ENCODE measurements around the gene ALK.
"Not testable (repeated sequence)": the region's sequence is repeated elsewhere in the genome, so short reads cannot be mapped to it uniquely, and the experiment has no call there.

The ALK gene

DNA sequence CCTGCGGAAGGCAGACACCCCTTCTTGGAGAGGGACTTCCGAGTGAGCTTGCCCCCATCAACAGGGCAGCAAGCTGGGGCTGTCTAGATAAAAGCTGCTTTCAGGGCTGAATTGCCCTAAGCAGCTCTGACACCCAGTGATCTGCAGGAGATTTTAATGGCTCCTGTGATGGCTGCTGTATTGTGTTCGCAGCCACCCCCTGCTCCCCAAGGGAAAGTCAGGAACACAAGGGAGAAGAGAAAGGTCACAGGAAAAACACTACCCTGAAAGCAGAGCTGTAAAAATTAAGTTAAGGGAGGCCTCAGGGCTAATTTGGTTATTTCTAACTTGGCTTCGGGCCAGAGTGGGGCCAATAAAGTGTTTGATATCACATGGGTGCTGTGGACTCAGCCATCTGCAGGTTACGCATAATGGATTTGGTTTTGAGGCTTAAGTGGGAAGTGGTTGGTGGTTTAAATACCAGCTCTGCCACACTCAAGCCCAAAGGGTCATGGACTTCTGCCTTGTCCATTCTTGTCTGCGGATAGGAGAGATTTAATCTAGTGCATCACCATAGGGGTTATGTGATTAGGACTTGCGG lies 658.6 kb downstream of the ALK start:
- DNase-seq = peak; percentile 53

DNA sequence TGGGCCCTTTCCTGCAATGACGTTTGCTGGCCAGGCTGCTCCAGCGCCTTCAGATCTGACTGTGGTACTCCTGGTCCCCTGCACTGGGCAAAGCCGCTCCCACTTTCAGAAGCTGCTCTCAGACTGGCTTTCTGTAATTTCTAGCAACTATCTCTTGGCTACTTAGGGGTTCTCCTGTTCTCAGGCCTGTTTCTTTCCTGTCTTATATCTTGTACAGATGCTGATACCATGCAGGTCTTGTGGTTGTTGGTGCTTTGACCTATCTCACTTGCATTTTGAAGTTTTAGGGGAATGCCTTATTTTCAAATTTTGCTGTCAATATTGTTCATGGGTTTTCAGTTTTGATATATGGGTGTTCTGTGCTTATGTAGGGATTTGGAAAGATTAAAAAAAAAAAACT lies 660.4 kb downstream of the ALK start:
- DNase-seq = no peak

DNA sequence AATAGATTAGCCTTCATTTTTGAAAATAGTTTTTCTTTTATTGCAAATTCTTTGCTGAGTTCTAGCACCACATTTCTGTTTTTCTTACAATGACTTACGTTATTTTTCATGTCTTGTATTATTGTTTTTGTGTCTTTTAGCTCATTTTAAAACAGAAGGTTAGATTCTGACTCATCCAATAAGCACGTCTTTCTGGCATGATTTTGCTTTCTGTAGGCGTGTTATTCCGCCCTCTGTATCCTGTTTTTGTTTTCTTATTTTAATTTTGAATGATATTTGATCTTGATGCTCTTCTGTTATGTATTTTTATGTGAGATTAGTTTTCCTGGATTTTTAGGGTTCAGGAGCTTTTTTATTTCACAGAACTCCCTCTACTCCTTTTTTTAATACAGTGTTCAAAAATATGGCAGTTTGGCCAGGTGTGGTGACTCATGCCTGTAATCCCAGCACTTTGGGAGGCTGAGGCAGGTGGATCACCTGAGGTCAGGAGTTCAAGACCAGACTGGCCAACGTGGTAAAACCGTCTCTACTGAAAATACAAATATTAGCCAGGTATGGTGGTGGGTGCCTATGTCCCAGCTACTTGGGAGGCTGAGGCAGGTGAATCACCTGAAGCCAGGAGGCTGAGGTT lies 661.1 kb downstream of the ALK start:
- no peak for DNase-seq

DNA sequence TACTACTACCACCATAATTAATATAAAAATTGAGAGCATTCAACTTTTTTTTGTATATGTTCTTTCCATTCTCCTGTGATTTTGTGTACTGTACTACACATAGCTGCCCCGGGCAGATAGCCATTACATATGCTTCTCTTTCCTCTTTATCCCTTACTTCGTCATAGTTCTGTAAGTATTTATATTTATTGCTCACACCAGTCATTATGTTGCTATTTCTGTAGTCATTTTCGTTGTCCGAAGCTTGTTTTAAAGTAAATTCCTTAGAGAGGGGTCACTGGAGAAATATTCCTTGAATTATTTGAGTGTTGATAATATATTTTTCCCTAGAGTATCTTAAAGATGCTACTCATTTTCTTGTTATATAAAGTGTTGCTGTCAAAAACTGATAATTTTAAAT lies 662.2 kb downstream of the ALK start:
- DNase-seq = no peak

DNA sequence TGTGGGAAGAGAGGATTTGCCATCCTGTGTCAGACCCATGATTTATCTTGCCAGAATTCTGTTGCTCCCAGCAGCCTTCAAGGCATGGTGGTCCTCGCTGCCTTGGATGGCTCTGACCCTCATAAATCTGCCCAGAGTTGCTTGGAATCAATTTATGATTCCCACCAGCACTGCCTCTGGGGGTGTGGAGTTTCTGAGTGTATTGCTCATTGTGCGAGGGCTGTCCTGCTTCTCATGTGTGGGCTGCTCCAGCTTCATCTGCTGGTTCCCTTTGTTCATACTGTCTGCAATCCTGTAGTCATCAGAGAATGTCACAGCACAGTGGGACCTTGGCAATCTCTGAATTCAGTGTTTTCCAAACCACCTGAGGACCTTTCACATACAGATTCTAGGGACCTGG lies 666.4 kb downstream of the ALK start:
- no peak for DNase-seq

DNA sequence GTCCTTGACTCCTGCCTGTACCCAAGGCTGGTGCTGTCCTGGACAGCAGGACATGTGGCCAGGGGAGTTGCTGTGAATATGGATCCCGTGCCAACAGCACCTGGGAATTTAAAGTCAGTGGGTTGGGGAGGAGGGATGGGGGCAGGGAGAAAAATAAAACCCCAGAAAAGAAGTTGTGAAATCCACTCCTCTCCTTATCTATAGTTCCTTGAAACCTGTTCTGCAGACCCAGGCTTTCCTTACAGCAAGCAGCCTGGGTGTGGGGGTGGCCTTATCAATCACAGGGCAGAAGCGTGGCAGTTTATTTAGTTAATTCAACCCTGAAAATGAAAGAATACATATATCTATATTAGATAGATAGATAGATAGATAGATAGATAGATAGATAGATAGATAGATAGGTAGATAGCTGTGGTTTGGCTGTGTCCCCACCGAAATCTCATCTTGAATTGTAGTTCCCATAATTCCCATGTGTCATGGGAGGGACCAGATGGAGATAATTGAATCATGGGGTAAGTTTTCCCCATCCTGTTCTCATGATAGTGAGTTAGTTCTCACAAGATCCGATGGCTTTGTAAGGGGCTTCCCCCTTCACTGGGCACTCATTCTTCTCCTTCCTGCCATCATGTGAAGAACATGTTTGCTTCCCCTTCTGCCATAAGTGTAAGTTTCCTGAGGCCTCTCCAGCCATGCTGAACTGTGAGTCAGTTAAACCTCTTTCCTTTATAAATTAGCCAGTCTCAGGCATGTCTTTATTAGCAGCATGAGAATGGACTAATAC lies 667.7 kb downstream of the ALK start:
- DNase-seq = not testable (repeated sequence)

DNA sequence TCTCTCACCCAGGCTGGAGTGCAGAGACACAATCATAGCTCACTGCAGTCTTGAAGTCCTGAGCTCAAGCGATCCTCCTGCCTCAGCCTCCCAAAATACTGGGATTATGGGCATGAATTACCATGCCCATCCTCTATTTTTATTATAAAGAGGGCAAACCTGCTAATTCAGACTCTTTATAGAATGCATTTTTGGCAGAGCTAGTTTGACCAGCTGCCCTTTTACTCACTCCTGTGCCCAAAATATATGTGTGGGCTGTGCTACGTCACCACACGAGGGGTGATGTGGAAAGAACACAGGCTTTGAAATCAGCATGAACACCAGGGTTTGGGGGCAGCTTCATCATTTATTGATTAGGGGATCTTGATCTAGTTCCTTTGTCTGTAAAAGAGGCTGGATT lies 668.4 kb downstream of the ALK start:
- DNase-seq = no peak

DNA sequence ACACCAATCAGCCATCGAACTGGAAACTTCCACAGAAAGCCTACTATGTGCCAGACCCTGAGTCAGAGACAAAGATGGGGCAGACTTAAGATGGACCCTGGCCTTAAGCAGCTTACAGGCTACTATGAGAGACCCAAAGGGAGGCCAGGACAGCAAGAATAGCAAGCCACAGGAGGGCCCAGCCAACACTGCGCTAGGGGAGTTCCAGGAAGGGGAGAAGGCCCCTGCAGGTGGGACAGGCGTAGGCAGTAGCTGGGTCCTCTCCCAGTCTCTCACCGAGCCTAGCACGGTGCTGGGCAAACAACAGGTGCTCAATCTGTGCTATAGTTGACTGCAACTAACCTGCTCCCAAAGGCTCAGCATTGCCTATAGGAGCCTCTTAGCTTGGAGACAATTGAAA lies 670.0 kb downstream of the ALK start:
- DNase-seq = no peak

DNA sequence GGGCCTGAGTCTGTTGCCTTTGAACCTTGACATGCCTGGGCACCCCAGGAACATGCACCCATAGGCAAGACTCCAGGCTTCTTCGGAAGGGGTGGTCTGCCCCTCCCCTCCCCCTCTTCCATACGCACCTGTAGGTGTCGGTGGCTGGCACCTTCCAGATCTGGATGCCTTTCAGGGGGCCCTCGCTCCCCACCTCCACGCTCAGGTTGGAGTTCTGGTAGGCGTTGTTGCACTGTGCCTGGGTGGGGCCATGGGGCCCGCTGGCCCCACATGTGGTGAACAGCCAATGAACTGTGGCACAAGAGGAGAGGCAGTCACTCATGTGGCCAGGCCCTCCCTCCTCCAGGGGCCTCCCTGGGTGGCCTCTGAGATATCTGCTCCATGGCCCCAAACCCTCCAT lies 670.4 kb downstream of the ALK start:
- no peak for DNase-seq

DNA sequence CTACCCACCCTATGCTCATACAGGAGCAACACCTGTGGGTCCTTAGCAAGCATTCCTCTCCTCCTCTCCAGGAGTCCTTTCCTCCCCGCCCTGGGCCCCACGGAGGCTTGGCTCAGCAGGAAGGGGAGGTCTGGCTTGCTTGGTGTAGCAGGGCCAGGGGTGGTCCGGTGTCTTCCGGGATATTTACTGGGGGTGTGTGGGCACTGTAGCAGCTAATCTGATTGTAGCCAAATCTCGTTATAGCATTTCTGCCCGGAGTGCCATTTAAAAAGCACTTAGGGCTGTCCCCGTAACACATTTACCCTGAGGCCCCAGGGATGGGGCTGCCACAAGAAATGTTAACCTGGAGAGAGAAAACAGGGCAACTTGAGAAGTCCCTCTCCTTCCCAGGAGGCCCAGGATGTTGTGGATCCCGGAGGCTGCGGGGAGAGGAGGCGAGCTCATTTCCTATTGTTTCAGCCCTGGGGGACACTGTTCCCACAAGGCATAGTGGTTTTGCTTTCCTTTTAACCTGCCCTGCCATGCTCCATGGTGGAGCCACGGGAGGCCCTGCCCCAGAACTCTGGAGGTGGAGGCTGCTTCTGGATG lies 671.6 kb downstream of the ALK start:
- no peak for DNase-seq

DNA sequence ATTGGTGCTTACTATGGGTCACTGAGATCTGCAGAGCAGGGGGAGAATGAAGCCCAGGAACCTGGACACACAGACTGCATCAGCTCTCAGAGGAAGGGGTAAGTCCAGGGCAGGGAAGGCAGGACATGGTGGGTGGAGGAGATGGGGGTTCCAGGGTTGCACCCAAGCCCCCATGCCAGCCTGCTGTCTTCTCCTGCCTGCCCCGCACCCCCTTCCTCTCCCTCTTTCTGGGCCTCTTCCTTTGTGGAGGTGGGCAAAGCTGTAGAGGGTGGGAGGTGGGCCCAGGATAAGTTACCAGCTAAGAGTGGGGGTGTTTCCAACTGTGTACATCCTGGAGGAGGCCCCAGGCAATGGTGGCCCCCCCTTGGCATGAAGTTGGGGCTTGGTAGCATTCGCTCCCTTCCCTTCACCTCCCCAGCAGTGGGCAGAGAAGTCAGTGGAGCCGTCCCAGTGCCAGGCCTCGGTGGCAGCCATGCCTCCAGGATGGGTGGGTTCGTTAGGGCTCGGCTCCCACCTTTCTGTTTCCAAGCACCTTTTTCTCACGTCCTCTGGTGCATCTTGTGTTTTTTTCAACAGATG lies 674.0 kb downstream of the ALK start:
- DNase-seq = no peak

DNA sequence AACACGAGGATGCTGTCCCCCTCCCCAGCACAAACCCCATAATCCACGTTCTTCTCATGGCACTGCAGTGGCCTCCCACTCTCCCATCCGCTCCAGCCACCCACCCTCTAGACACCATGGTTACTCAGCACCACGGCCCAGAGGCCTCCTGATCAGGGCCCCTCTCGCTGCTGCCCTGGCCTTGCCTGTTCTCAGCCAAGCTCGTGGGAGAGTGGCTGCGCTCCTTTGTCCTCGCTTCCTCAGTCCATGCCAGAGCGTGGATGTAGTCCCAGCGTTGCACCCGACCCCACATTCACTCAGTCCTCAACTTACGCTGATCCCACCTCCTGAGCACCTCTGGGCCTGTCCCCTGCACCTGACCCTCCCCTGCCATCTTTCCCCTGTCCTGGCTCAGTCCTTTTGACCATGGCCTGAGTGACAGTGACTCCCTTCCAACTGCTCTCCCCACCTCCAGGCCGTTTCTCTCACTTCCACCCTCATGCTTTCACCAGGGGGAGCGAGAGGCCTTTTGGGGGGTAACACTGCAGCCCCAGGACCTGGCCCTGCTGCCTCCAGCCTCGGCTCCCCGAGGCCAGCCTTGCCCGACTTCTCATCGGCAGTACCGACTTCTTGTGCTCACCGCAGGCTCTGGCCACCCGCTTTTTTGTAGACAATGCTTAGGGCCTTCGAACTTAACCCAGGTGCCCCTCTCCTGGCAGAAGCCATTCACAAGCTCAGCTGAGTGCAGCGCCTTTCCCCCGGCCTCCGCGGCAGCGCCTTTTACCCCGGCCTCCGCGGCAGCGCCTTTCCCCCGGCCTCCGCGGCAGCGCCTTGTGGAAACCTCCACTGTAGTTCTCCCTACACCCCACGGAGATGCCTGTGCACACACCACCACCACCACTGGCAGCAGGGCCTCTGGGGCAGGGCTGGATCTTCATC lies 674.7 kb downstream of the ALK start:
- no peak for DNase-seq

DNA sequence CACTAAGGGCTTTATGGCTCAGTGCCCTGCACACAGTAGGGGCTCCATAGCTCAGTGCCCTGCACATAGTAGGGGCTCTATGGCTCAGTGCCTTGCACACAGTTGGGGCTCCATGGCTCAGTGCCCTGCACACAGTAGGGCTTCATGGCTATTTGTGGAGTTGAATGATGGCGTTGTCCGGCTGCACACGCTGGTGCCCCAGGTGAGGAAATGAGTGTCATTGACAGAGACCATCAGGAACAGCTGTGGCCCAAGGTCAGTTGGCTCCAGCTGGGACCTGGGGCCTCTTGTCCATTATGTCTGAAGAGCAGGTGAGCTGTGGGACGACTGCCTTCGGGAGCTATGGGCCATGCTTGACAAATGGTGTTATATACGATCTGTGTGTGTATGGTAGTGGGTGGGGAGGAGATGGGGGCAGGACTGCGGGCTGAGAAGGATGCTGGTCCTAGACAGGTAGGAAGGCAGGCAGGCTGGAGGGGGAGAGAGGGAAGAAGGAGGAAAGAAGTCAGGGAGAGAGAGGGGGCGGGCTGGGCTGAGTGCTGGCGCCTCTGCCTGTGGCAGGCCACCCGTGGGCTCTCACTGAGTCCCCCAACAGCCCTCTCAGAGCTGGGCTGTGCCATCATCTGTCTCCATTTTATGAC lies 675.5 kb downstream of the ALK start:
- no peak for DNase-seq

DNA sequence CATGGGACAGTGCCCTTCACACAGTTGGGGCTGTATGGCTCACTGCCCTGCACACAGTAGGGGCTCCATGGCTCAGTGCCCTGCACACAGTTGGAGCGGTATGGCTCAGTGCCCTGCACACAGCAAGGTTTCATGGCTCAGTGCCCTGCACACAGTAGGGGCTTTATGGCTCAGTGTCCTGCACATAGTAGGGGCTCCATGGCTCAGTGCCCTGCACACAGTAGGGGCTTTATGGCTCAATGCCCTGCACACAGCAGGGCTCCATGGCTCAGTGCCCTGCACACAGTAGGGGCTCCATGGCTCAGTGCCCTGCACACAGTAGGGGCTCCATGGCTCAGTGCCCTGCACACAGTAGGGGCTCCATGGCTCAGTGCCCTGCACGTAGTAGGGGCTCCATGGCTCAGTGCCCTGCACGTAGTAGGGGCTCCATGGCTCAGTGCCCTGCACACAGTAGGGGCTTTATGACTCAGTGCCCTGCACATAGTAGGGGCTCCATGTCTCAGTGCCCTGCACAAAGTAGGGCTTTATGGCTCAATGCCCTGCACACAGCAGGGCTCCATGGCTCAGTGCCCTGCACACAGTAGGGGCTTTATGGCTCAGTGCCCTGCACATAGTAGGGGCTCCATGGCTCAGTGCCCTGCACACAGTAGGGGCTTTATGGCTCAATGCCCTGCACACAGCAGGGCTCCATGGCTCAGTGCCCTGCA lies 676.2 kb downstream of the ALK start:
- DNase-seq = not testable (repeated sequence)

DNA sequence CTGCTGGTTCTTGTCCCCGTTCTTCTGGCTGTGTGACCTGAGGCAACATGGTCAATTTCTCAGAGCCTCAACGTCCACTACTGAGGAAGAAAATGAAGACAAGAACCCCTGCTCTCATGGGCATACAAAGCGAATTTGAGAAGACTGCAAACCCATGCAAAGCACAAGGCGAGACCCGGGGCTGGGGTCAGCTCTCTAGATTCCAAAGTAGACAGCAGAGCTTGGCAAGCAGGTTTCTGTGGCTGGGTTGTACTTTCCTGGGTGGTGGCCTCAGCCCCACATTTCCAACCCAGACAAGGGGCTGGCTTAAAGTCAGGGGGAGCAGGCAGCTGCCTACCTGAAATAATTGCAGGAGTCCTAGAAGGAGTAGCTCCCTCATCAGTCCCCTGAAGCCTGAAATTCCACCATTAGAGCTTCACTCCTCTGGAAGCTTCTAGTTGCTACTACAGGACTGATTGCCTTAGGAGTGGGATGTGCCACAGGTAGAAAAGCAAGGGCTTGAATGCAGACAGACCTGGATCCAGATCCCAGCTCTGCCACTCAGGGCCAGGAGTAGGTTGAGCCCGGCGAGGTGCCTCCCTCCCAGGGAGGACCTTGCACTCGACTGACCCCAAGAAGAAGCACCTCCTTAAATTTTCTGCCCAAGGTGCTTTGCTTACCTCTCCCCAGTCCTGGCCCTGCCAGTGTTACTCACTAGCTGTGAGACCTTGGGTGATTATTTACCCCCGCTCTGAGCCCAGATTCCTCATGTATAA lies 678.6 kb downstream of the ALK start:
- DNase-seq = no peak

DNA sequence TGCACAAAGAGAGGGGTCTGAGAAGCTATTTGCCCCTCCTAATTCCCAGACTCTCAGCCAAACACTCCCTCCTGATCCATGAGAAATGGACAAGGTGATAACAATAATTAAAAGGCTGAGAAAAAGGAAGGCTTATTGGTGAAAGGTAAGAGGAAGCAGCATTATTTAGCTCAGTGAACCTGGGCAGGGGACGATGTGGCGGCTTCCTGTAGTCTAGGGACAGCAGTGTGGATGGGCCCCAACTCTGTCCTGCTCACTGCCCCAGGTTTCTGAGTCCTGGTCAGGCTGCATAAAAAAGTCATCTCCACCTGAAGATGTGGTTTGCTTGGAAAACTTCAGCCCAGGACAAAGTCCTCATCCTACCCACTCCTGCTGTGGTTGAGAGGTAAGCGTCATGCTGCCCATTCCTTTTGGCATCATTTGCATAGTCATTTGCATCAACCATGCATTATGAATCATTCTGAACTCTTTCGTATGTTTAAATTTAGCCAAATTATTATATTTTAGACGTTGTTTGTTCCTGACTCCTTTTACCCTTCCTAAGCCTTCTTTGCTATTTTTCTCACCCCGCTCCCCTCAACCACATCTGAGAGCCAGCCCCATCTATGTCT lies 679.3 kb downstream of the ALK start:
- no peak for DNase-seq

DNA sequence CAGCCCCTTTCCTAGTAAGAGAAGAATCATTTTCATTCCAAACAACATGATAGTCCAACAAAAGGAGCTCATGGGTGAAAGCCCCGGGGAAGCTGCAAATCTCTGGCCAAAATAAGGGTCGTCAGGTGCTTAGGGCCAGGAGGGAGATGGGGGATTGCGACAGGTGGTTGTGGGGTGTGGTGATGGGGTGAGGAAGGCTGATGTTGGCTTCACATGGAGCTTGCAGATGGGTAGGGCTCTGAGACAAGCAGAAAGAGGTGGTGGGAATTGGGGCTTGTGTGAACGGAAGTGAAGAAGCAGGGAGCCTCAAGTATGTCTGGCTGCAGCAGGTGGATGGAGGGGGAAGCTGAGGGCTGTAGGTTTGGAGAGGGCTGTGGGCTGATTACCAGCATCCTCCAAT lies 680.0 kb downstream of the ALK start:
- DNase-seq = no peak

DNA sequence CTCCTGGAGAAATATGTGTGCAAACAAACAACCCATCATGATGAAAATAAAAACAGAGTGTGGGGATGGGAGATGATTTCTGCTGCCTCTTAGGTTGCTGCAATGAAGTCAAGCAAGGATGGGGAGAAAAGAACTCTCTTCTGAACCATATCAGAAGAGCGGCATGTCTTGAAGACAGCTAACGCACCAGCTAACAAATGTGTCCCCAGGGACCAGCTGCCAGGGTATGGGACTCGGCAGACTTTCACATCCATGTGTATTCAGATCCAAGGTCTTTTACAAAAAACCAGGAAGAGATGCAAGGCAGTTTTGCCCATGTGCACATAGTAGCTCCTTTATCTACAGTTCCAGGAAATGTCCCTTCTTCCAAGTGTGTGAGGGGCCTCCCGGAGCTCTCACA lies 680.8 kb downstream of the ALK start:
- DNase-seq = no peak

DNA sequence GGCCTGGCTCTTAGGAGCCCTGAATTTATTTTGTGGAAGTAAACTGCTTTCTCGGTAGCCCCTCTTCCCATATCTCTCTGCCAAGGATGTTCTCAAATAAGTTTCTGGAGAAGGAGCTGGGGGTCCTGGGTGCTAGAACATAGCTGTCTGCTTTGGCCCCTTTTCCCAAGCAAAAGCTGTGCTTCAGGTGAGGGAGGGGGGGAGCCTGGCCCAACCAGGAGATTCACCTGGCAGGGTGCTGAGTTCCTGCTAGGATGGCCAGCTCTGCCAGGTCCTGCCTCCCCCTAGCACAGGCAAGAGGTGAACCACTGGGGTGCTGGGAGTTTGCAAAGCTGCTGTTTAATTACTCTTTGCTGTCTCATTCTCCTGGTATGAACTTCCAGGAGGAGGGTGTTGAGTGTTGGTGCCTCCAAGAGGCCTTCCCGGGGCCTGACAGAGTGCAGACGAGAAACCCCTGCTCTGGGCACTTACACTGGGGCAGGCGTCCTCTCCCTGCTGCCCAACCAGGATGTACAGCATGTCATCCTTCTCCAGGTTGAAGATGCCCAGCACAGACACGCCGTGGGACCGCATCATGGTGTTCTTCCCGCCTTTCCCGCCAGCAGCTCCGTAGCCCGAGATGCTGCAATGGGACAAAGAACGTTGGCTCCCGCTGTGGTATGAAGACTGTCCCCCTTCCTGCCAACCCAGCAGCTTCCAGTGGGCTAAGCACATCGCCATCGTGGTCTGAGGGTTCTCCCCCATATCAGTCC lies 682.0 kb downstream of the ALK start:
- DNase-seq = no peak
